H9 (cell line): ENCODE results near the gene ACBD5. TPM values are rescaled to one million over a fixed set of nuclear protein-coding genes. Genes with fewer than 3 reads are reported as not detected.

ENCODE experiments used
- DNase-seq: peaks from one replicate; pipeline ENCODE4 v3.0.0-alpha.2; 2017
- H2AFZ ChIP-seq: one replicate; pipeline ENCODE4 v1.6.1; 2013; ENCODE audit warnings: mild to moderate bottlenecking, low read length, control low read depth, moderate library complexity
- H2AK5ac ChIP-seq: 2 replicates; pipeline ENCODE4 v1.6.1; 2013; ENCODE audit warnings: low read length, control low read depth, mixed read lengths; ENCODE audit not compliant: insufficient read length
- H2BK120ac ChIP-seq: one replicate; pipeline ENCODE4 v1.6.1; 2013; ENCODE audit warnings: low read depth, mild to moderate bottlenecking, low read length, control low read depth, inconsistent platforms; ENCODE audit not compliant: poor library complexity, severe bottlenecking
- H2BK12ac ChIP-seq: 2 replicates; pipeline ENCODE4 v1.6.1; 2013; ENCODE audit warnings: low read length, control low read depth, mixed read lengths, low read depth; ENCODE audit not compliant: insufficient read length
- H2BK15ac ChIP-seq: 2 replicates; pipeline ENCODE4 v1.6.1; 2013; ENCODE audit warnings: low read depth, low read length, control low read depth
- H2BK20ac ChIP-seq: one replicate; pipeline ENCODE4 v1.6.1; 2013; ENCODE audit warnings: low read depth, mild to moderate bottlenecking, low read length, control low read depth, inconsistent platforms; ENCODE audit not compliant: poor library complexity, severe bottlenecking
- H2BK5ac ChIP-seq: 2 replicates; pipeline ENCODE4 v1.6.1; 2013; ENCODE audit warnings: low read length, control low read depth, mixed read lengths; ENCODE audit not compliant: insufficient read length
- H3K14ac ChIP-seq: 2 replicates; pipeline ENCODE4 v1.6.1; 2013; ENCODE audit warnings: low read length, control low read depth; ENCODE audit not compliant: insufficient read depth
- H3K18ac ChIP-seq: 2 replicates; pipeline ENCODE4 v1.6.1; 2013; ENCODE audit warnings: low read depth, mild to moderate bottlenecking, mixed read lengths, low read length, control low read depth; ENCODE audit not compliant: insufficient read length
- H3K23ac ChIP-seq: 2 replicates; pipeline ENCODE4 v1.6.1; 2013; ENCODE audit warnings: low read length, control low read depth, mixed read lengths, low read depth; ENCODE audit not compliant: insufficient read length
- H3K23me2 ChIP-seq: 2 replicates; pipeline ENCODE4 v1.6.1; 2013; ENCODE audit warnings: low read depth, mild to moderate bottlenecking, mixed read lengths, low read length, control low read depth; ENCODE audit not compliant: insufficient read length, poor library complexity, severe bottlenecking
- H3K27ac ChIP-seq: 2 replicates; pipeline ENCODE4 v1.5.1; 2013; ENCODE audit warnings: low read length, control low read depth, mixed read lengths, low read depth; ENCODE audit not compliant: insufficient read length
- H3K27me3 ChIP-seq: 2 replicates; pipeline ENCODE4 v1.6.1; 2013; ENCODE audit warnings: low read length, control low read depth, inconsistent platforms; ENCODE audit not compliant: insufficient read depth
- H3K4ac ChIP-seq: 2 replicates; pipeline ENCODE4 v1.6.1; 2013; ENCODE audit warnings: low read depth, mild to moderate bottlenecking, control low read depth, inconsistent platforms, low read length, moderate library complexity
- H3K4me1 ChIP-seq: 2 replicates; pipeline ENCODE4 v1.6.1; 2013; ENCODE audit warnings: low read length, control low read depth, inconsistent platforms; ENCODE audit not compliant: insufficient read depth
- H3K4me2 ChIP-seq: 2 replicates; pipeline ENCODE4 v1.6.1; 2013; ENCODE audit warnings: low read length, control low read depth, mixed read lengths; ENCODE audit not compliant: insufficient read length, insufficient read depth
- H3K56ac ChIP-seq: 2 replicates; pipeline ENCODE4 v1.6.1; 2013; ENCODE audit warnings: low read depth, mild to moderate bottlenecking, mixed read lengths, low read length, control low read depth; ENCODE audit not compliant: insufficient read length
- H3K79me1 ChIP-seq: 2 replicates; pipeline ENCODE4 v1.6.1; 2013; ENCODE audit warnings: low read depth, mild to moderate bottlenecking, moderate library complexity, low read length, control low read depth, inconsistent platforms; ENCODE audit not compliant: insufficient read depth, poor library complexity, severe bottlenecking
- H3K79me2 ChIP-seq: 2 replicates; pipeline ENCODE4 v1.6.1; 2013; ENCODE audit warnings: low read length, control low read depth, inconsistent platforms; ENCODE audit not compliant: insufficient read depth
- H3K9ac ChIP-seq: 2 replicates; pipeline ENCODE4 v1.6.1; 2013; ENCODE audit warnings: low read length, control low read depth, mixed read lengths; ENCODE audit not compliant: insufficient read length; ENCODE audit errors: extremely low read depth
- H3K9me3 ChIP-seq: one replicate; pipeline ENCODE4 v1.6.1; 2013; ENCODE audit warnings: low read depth, low read length, inconsistent platforms; ENCODE audit not compliant: control insufficient read depth
- H3T11ph ChIP-seq: one replicate; pipeline ENCODE4 v1.6.1; 2013; ENCODE audit warnings: mild to moderate bottlenecking, low read length, control low read depth, inconsistent platforms
- H4K20me1 ChIP-seq: one replicate; pipeline ENCODE4 v1.6.1; 2013; ENCODE audit not compliant: control insufficient read depth, insufficient read length, insufficient read depth
- H4K5ac ChIP-seq: 2 replicates; pipeline ENCODE4 v1.6.1; 2013; ENCODE audit warnings: low read depth, mild to moderate bottlenecking, mixed read lengths, low read length, control low read depth; ENCODE audit not compliant: insufficient read length
- H4K8ac ChIP-seq: replicated peaks from 2 replicates; pipeline ENCODE4 v1.6.1; 2013; ENCODE audit warnings: low read length, control low read depth, mixed read lengths, low read depth; ENCODE audit not compliant: insufficient read length
- H4K91ac ChIP-seq: 2 replicates; pipeline ENCODE4 v1.6.1; 2013; ENCODE audit warnings: low read depth, mild to moderate bottlenecking, moderate library complexity, mixed read lengths, low read length, control low read depth; ENCODE audit not compliant: insufficient read length
- H3K27ac Mint-ChIP-seq, 3 experiments: 2 replicates in 2 of 3; 3 replicates in 1 of 3; pipeline ENCODE4 v1.8.0; 2020 to 2021; ENCODE audit warnings: mixed read lengths in 3 of 3, mild to moderate bottlenecking in 1 of 3, moderate library complexity in 1 of 3
- H3K27me3 Mint-ChIP-seq: 2 replicates; pipeline ENCODE4 v1.8.0; 2021; ENCODE audit warnings: low read depth, mild to moderate bottlenecking, moderate library complexity, mixed read lengths
- H3K36me3 Mint-ChIP-seq, 3 experiments: 2 replicates in 2 of 3; 3 replicates in 1 of 3; pipeline ENCODE4 v1.8.0; 2020 to 2021; ENCODE audit warnings: low read depth in 3 of 3, mixed read lengths in 3 of 3; ENCODE audit not compliant: insufficient read depth in 1 of 3
- H3K4me1 Mint-ChIP-seq, 2 experiments: 2 replicates each; pipeline ENCODE4 v1.8.0; 2020; ENCODE audit warnings: mixed read lengths in 2 of 2
- H3K4me3 Mint-ChIP-seq, 2 experiments: 2 replicates in 1 of 2; 3 replicates in 1 of 2; pipeline ENCODE4 v1.8.0; 2020 to 2021; ENCODE audit warnings: mild to moderate bottlenecking in 2 of 2, mixed read lengths in 2 of 2, moderate library complexity in 1 of 2
- H3K9me3 Mint-ChIP-seq, 2 experiments: 2 replicates in 1 of 2; 3 replicates in 1 of 2; pipeline ENCODE4 v1.8.0; 2020; ENCODE audit warnings: mild to moderate bottlenecking in 2 of 2, mixed read lengths in 2 of 2, moderate library complexity in 1 of 2
- total RNA-seq: library from RNA; stranded (reverse); gene quantifications from 2 replicates; pipeline ENCODE4 v1.2.1, GENCODE V29; 2021
- TF ChIP-seq, protein P1 (sequence below): fragments of 200-600 bp; sonication (generic); conservative IDR thresholded peaks from 3 replicates; pipeline ENCODE4 v1.8.0; 2021; ENCODE audit warnings: antibody characterized with exemption, mild to moderate bottlenecking

ACBD5 gene
- total RNA-seq, 1 experiment from 2014 or later, result 14.2 TPM

DNA sequence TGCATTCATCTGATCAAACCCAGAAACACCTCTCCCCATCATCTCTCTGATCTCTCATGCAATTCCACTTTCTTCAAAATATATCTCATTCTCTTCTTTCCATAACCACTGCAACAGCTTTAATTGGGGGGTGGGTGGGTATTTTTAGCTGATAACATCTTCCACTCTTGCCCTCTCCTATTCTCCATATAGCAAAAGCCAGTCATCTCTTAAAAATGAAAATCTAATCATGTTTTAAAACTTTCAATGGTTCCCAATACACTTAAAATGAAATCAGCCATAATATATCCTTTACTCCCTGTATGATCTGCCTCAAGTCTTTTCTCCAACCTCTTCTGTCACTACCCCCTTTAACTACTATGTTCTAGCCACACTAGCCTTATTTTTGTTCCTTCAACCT lies 87.9 kb downstream of the ACBD5 start:
- H2BK15ac ChIP-seq, result no peak overlapping the region
- TF ChIP-seq, protein P1, sequence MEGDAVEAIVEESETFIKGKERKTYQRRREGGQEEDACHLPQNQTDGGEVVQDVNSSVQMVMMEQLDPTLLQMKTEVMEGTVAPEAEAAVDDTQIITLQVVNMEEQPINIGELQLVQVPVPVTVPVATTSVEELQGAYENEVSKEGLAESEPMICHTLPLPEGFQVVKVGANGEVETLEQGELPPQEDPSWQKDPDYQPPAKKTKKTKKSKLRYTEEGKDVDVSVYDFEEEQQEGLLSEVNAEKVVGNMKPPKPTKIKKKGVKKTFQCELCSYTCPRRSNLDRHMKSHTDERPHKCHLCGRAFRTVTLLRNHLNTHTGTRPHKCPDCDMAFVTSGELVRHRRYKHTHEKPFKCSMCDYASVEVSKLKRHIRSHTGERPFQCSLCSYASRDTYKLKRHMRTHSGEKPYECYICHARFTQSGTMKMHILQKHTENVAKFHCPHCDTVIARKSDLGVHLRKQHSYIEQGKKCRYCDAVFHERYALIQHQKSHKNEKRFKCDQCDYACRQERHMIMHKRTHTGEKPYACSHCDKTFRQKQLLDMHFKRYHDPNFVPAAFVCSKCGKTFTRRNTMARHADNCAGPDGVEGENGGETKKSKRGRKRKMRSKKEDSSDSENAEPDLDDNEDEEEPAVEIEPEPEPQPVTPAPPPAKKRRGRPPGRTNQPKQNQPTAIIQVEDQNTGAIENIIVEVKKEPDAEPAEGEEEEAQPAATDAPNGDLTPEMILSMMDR, result no peak
- no peaks in the 10 kb centered on the region for H3K79me1 ChIP-seq
- no peak for DNase-seq
- H3K4ac ChIP-seq, result no peak overlapping the region
- no peak overlapping the region for H4K91ac ChIP-seq
- no peaks in the 10 kb centered on the region for H4K20me1 ChIP-seq
- H2AK5ac ChIP-seq, result no peak overlapping the region
- H4K8ac ChIP-seq, result no peak overlapping the region
- peaks cover 0 to 8% of the 10 kb centered on the region in 2 experiments; a peak in 3 of 5 replicates for H3K9me3 Mint-ChIP-seq
- H3K27ac ChIP-seq, result no peak overlapping the region
- no peak overlapping the region for H2AFZ ChIP-seq
- H4K5ac ChIP-seq, result no peak overlapping the region
- H2BK120ac ChIP-seq, result no peak overlapping the region
- no peak overlapping the region for H3K23ac ChIP-seq
- no peaks in the 10 kb centered on the region for H3K9me3 ChIP-seq
- H3K23me2 ChIP-seq, result peaks cover 3% of the 10 kb centered on the region
- peak overlapping the region; percentile 71 for H3K9ac ChIP-seq
- peak overlapping the region; percentile 96 to 100 for H3K4me3 Mint-ChIP-seq
- H3K4me1 Mint-ChIP-seq, result peaks cover 20 to 27% of the 10 kb centered on the region in 2 experiments
- peaks cover 48% of the 10 kb centered on the region; the same call in 1 of the 2 replicates for H3K79me2 ChIP-seq
- no peak overlapping the region; a peak in 2 of 7 replicates for H3K27ac Mint-ChIP-seq
- no peaks in the 10 kb centered on the region for H3K4me1 ChIP-seq
- peaks cover 26 to 41% (median 39%) of the 10 kb centered on the region in 3 experiments; a peak in 6 of 7 replicates for H3K36me3 Mint-ChIP-seq
- H3K4me2 ChIP-seq, result peak overlapping the region; percentile 71
- no peak overlapping the region for H3K14ac ChIP-seq
- H2BK20ac ChIP-seq, result no peak overlapping the region
- no peak overlapping the region for H2BK5ac ChIP-seq
- no peaks in the 10 kb centered on the region for H3K27me3 Mint-ChIP-seq
- no peaks in the 10 kb centered on the region for H3K27me3 ChIP-seq
- H3K18ac ChIP-seq, result no peak overlapping the region
- no peak overlapping the region for H3T11ph ChIP-seq
- H3K56ac ChIP-seq, result no peak overlapping the region
- no peak overlapping the region for H2BK12ac ChIP-seq
